Mesothelial cell of epicardium (in vitro differentiated cells): ENCODE results near the gene PNPLA5. TPM values are rescaled to one million over a fixed set of nuclear protein-coding genes. Genes with fewer than 3 reads are reported as not detected.

Experiments
- DNase-seq, 2 experiments: peaks; one replicate each; pipeline ENCODE4 v3.0.0; 2021; ENCODE audit warnings: low spot score in 2 of 2; ENCODE audit not compliant: unreplicated experiment in 2 of 2
- H3K27ac Mint-ChIP-seq: 2 replicates; pipeline ENCODE4 v1.8.0; 2021; ENCODE audit warnings: mixed read lengths
- H3K27me3 Mint-ChIP-seq: 2 replicates; pipeline ENCODE4 v1.8.0; 2021; ENCODE audit warnings: low read depth, mixed read lengths
- H3K36me3 Mint-ChIP-seq: 2 replicates; pipeline ENCODE4 v1.8.0; 2021; ENCODE audit warnings: mixed read lengths
- H3K4me1 Mint-ChIP-seq: 2 replicates; pipeline ENCODE4 v1.8.0; 2021; ENCODE audit warnings: mixed read lengths
- H3K4me3 Mint-ChIP-seq: 2 replicates; pipeline ENCODE4 v1.8.0; 2021; ENCODE audit warnings: mild to moderate bottlenecking, moderate library complexity, mixed read lengths
- H3K9me3 Mint-ChIP-seq: 2 replicates; pipeline ENCODE4 v1.8.0; 2021; ENCODE audit warnings: mixed read lengths
- total RNA-seq: library from RNA; stranded (reverse); gene quantifications from 3 replicates; pipeline ENCODE4 v1.2.1, GENCODE V29; 2021
- TF ChIP-seq, protein P1 (sequence below): fragments of 200-600 bp; sonication (generic); IDR thresholded peaks from one replicate; pipeline ENCODE4 v1.5.0; 2021; ENCODE audit warnings: antibody characterized with exemption; ENCODE audit not compliant: unreplicated experiment

Gene PNPLA5
- total RNA-seq, 1 donor from 2014 or later: not detected

DNA sequence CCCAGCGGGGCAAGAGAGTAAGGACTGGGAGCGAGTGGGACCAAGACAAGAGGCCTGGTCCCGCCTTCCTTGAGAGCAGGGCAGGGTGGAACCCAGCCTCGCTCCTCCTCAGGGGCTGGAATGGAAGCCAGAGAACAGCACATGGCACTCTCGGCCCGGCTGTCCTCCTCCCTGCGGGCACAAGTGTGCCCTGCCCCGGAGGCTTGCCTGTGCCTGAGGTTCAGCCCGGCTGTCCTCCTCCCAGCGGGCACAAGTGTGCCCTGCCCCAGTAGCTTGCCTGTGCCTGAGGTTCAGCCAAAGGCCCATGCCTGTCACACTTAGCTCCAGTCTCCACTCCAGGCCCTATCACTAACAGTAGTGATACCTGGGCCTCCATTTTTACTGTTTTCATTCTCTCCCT is 53.7 kb downstream of the PNPLA5 start:
- TF ChIP-seq, protein P1, sequence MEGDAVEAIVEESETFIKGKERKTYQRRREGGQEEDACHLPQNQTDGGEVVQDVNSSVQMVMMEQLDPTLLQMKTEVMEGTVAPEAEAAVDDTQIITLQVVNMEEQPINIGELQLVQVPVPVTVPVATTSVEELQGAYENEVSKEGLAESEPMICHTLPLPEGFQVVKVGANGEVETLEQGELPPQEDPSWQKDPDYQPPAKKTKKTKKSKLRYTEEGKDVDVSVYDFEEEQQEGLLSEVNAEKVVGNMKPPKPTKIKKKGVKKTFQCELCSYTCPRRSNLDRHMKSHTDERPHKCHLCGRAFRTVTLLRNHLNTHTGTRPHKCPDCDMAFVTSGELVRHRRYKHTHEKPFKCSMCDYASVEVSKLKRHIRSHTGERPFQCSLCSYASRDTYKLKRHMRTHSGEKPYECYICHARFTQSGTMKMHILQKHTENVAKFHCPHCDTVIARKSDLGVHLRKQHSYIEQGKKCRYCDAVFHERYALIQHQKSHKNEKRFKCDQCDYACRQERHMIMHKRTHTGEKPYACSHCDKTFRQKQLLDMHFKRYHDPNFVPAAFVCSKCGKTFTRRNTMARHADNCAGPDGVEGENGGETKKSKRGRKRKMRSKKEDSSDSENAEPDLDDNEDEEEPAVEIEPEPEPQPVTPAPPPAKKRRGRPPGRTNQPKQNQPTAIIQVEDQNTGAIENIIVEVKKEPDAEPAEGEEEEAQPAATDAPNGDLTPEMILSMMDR: no peak
- no peak for DNase-seq
- H3K27me3 Mint-ChIP-seq: no peaks in the 10 kb centered on the region
- H3K4me1 Mint-ChIP-seq: no peaks in the 10 kb centered on the region
- H3K27ac Mint-ChIP-seq: no peak overlapping the region
- H3K4me3 Mint-ChIP-seq: no peak overlapping the region
- H3K9me3 Mint-ChIP-seq: no peaks in the 10 kb centered on the region
- H3K36me3 Mint-ChIP-seq: no peaks in the 10 kb centered on the region

DNA sequence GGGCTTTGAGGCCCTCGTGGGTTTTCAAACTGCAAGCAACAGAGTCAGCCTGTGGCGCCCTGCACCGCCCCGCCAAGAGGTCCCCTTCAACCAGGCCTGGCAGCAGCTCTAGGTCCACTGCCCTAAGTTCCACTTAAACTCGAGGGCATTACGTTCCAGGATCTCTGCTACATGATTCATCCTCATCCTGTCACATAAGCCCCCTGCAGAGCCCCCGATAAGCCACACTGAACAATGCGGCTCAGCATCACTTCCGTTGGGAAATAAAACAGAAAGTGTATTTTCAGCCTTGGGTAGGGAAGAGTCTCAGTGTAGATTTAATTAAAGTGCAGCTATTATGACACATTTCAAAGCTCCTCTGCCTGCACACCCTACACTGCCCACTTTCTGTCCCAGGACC is 54.1 kb downstream of the PNPLA5 start:
- H3K4me3 Mint-ChIP-seq: no peak overlapping the region
- no peak for DNase-seq
- no peaks in the 10 kb centered on the region for H3K36me3 Mint-ChIP-seq
- no peaks in the 10 kb centered on the region for H3K27me3 Mint-ChIP-seq
- TF ChIP-seq, protein P1: no peak
- H3K9me3 Mint-ChIP-seq: no peaks in the 10 kb centered on the region
- no peak overlapping the region for H3K27ac Mint-ChIP-seq
- H3K4me1 Mint-ChIP-seq: no peaks in the 10 kb centered on the region

DNA sequence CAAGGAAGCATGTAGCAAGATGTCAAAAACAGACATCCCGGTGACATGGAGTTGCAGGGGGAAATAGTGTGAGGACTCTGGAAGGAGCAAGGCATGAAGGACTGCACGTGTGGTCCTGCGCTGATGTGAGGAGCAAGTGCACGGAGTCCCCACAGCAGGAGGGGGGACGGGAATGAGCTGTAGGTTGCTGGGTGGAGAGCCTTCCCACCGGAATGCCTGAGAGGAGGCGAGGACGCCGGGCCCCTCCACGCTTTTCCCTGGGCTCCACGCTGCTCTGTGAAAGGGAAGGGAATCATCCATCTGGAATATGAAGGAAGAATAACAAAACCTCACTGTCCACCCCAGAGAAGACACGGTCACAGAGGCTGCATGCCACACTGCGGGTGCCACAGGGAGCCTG is 56.1 kb downstream of the PNPLA5 start:
- no peaks in the 10 kb centered on the region for H3K4me1 Mint-ChIP-seq
- no peaks in the 10 kb centered on the region for H3K36me3 Mint-ChIP-seq
- no peaks in the 10 kb centered on the region for H3K9me3 Mint-ChIP-seq
- H3K4me3 Mint-ChIP-seq: no peak overlapping the region
- no peak for DNase-seq
- H3K27me3 Mint-ChIP-seq: no peaks in the 10 kb centered on the region
- H3K27ac Mint-ChIP-seq: no peak overlapping the region
- TF ChIP-seq, protein P1: no peak

DNA sequence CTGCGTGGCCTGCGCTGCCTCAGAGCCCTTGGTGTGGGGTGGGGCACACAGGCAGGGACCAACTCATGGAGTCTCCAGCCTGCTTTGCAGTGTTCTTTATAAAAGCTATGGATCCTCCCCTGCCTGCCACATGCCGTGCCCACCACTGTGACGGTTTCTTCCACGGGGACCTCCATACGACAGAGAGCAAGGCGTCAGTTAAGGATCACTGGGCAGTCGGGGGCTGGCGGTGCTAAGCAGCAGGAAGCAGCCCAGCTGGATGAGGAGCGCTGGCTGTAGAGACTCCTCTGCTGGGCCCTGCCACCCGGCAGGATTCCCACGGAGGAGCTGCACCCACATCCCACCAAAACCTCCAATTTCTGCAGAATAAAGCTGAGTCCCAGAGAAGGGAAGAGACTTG is 56.6 kb downstream of the PNPLA5 start:
- Mint-ChIP-seq H3K4me3 (no peak overlapping the region), H3K36me3 (no peaks in the 10 kb centered on the region), H3K9me3 (no peaks in the 10 kb centered on the region), H3K4me1 (peaks cover 1% of the 10 kb centered on the region), H3K27me3 (no peaks in the 10 kb centered on the region), H3K27ac (no peak overlapping the region)
- no peak for DNase-seq
- TF ChIP-seq, protein P1: no peak

DNA sequence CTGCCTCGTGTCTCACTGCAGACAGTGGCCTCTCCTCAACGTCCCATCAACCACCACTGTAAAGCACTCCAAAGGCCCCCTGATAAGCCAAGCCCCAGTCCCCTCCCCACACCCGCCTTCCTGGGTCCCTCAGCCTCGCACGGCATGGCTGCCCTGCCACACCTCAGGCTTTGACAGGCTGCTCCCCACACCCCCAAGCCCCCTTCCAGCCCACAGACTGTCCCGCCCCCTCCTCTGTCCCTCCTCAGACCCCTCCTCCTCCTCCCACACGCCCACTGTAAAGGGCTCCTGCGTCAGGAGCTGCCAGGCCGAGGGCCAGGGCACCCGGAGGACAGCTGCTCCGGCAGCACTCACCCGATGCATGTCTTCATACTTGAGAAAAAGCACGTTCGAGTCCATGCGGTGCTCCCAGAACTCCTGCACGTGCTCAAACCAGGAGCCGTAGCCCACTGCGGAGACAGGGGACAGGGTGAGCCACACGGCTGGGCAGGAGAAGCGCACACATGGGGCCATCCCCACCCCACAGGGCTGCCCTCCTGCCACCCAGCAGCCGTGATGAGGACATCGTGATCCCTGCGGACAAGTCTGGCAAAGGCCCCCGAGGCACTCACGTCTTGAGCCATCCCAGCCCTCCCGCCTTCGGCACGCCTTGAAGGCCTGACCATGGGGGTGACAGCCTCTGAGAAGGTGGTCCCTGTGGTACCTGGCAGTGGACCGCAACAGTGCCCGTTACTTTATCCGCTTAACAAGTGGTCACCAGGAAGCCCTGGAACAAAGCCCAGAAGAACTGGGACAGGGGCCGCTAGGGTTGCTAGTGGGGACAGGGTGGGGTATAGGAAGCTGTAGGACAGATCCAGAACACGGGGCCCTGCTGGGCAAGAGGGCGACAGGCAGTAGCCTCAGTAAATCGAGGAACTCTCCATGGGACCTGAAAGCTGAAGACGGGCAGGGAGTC is 58.2 kb downstream of the PNPLA5 start:
- Mint-ChIP-seq H3K9me3 (no peaks in the 10 kb centered on the region), H3K27ac (no peak overlapping the region), H3K36me3 (no peaks in the 10 kb centered on the region), H3K4me3 (no peak overlapping the region), H3K27me3 (no peaks in the 10 kb centered on the region), H3K4me1 (peaks cover 16% of the 10 kb centered on the region)
- no peak for DNase-seq
- TF ChIP-seq, protein P1: no peak
